Umbilical cord (tissue), 2 donors: ENCODE measurements around the gene IFNGR1. TPM values are rescaled to one million over a fixed set of nuclear protein-coding genes. Genes with fewer than 3 reads are reported as not detected.

Experiments used
- DNase-seq: peaks from one replicate; pipeline ENCODE4 v3.0.0-alpha.2; 2015; ENCODE audit warnings: low spot score
- total RNA-seq: library from RNA; depleted of rRNA; stranded (reverse); fragments of >200 nt; gene quantifications from one replicate; pipeline ENCODE4 v1.2.3, GENCODE V29; 2014; ENCODE audit warnings: low replicate concordance; ENCODE audit not compliant: insufficient read depth

Gene IFNGR1
- total RNA-seq, 1 donor from 2014 or later = 72.0 TPM

GRCh38 chr6:137176729-137177128, 42.5 kb downstream of the IFNGR1 start:
- DNase-seq = no peak

- no peak for DNase-seq
Measured at GRCh38 chr6:137175868-137176245, 43.3 kb downstream of the IFNGR1 start.

- no peak for DNase-seq
Measured at GRCh38 chr6:137175157-137175867, 43.9 kb downstream of the IFNGR1 start.

- no peak for DNase-seq
Measured at GRCh38 chr6:137173501-137173900, 45.7 kb downstream of the IFNGR1 start, which contains the start of gene IL22RA2. IL22RA2 (minus strand) TSS chr6:137173644; CDS start chr6:137161749, 11,895 bp downstream.

GRCh38 chr6:137172734-137173431, 46.3 kb downstream of the IFNGR1 start:
- DNase-seq = no peak

- no peak for DNase-seq
Measured at GRCh38 chr6:137171824-137172733, 47.1 kb downstream of the IFNGR1 start.

GRCh38 chr6:137171053-137171374, 48.2 kb downstream of the IFNGR1 start:
- DNase-seq = no peak

- DNase-seq = no peak
Measured at GRCh38 chr6:137170266-137171052, 48.7 kb downstream of the IFNGR1 start.

GRCh38 chr6:137167702-137168377, 51.3 kb downstream of the IFNGR1 start:
- no peak for DNase-seq

GRCh38 chr6:137166247-137167098, 52.7 kb downstream of the IFNGR1 start:
- no peak for DNase-seq

- DNase-seq = no peak
Measured at GRCh38 chr6:137165375-137166246, 53.6 kb downstream of the IFNGR1 start.

GRCh38 chr6:137163732-137164318, 55.4 kb downstream of the IFNGR1 start:
- no peak for DNase-seq

- DNase-seq = no peak
Measured at GRCh38 chr6:137162692-137163306, 56.4 kb downstream of the IFNGR1 start.

- no peak for DNase-seq
Measured at GRCh38 chr6:137161949-137162348, 57.2 kb downstream of the IFNGR1 start.

- no peak for DNase-seq
Measured at GRCh38 chr6:137160763-137161162, 58.4 kb downstream of the IFNGR1 start.

GRCh38 chr6:137159912-137160311, 59.3 kb downstream of the IFNGR1 start:
- DNase-seq = no peak

- peak; percentile 67 for DNase-seq
Measured at GRCh38 chr6:137157601-137158000, 61.6 kb downstream of the IFNGR1 start.

GRCh38 chr6:137156650-137157049, 62.5 kb downstream of the IFNGR1 start:
- no peak for DNase-seq
